Caco-2 (cell line): ENCODE results near the gene MRM2. TPM values are rescaled to one million over a fixed set of nuclear protein-coding genes. Genes with fewer than 3 reads are reported as not detected.

Source experiments
- BruUV-seq: library from RNA; stranded (reverse); fragments of 400-500 nt; replicated peaks from 2 replicates; lab custom pipeline; 2021; lab: Mats Ljungman, UMichigan
- CTCF ChIA-PET: fragments of 300-600 bp; sonication (Branson Sonifier 250); formaldehyde crosslinking; loops from one replicate; lab custom pipeline; 2022; ENCODE audit warnings: antibody characterized with exemption; lab: Charles Lee
- POLR2A ChIA-PET: fragments of 300-600 bp; sonication (Branson Sonifier 250); formaldehyde crosslinking; loops from one replicate; lab custom pipeline; 2022; ENCODE audit warnings: antibody characterized with exemption; lab: Charles Lee
- DNase-seq, 2 experiments: peaks; one replicate each; pipeline versions ENCODE4 v3.0.0 to v3.0.0-alpha.2; 2020 to 2022
- H3K27me3 ChIP-seq: replicated peaks from 2 replicates; pipeline ENCODE4 v1.6.0; 2011; ENCODE audit warnings: low read length; ENCODE audit not compliant: control insufficient read depth, insufficient read depth
- H3K36me3 ChIP-seq: 2 replicates; pipeline ENCODE4 v1.5.1; 2011; ENCODE audit warnings: low read length; ENCODE audit not compliant: control insufficient read depth, insufficient read depth
- H3K4me1 ChIP-seq: fragments of 250-450 bp; sonication (Bioruptor Pico); 2 replicates; pipeline ENCODE4 v1.5.1; 2020; ENCODE audit warnings: mild to moderate bottlenecking
- H3K4me3 ChIP-seq: 2 replicates; pipeline ENCODE4 v1.5.1; 2011; ENCODE audit warnings: low read depth, mild to moderate bottlenecking, control low read depth, low read length
- H3K9me3 ChIP-seq: fragments of 250-450 bp; sonication (Bioruptor Pico); 2 replicates; pipeline ENCODE4 v1.5.1; 2020; ENCODE audit warnings: mild to moderate bottlenecking, moderate library complexity
- H3K27ac Mint-ChIP-seq: one replicate; pipeline ENCODE4 v1.8.0; 2022; ENCODE audit warnings: mixed read lengths; ENCODE audit not compliant: unreplicated experiment
- H3K27me3 Mint-ChIP-seq: one replicate; pipeline ENCODE4 v1.8.0; 2022; ENCODE audit warnings: mixed read lengths; ENCODE audit not compliant: insufficient read depth, unreplicated experiment
- H3K36me3 Mint-ChIP-seq: one replicate; pipeline ENCODE4 v1.8.0; 2022; ENCODE audit warnings: mild to moderate bottlenecking, mixed read lengths; ENCODE audit not compliant: insufficient read depth, unreplicated experiment
- H3K4me1 Mint-ChIP-seq: one replicate; pipeline ENCODE4 v1.8.0; 2022; ENCODE audit warnings: low read depth, mixed read lengths; ENCODE audit not compliant: unreplicated experiment
- H3K4me3 Mint-ChIP-seq: one replicate; pipeline ENCODE4 v1.8.0; 2022; ENCODE audit warnings: mild to moderate bottlenecking, moderate library complexity, mixed read lengths; ENCODE audit not compliant: unreplicated experiment
- H3K9me3 Mint-ChIP-seq: one replicate; pipeline ENCODE4 v1.8.0; 2022; ENCODE audit warnings: mixed read lengths; ENCODE audit not compliant: unreplicated experiment
- intact Hi-C: fragments of 100-400 bp; cut with micrococcal nuclease; formaldehyde crosslinking; loops from one replicate; pipeline ENCODE4 v1.10.0; 2022; ENCODE audit not compliant: unreplicated experiment
- total RNA-seq: library from RNA; stranded (reverse); gene quantifications from 2 replicates; pipeline ENCODE4 v1.2.3, GENCODE V29; 2022
- TF ChIP-seq, protein P1 (sequence below), 2 experiments: fragments of 200-600 bp in 1 of 2; IDR thresholded peaks; 1 replicate in 1 of 2; 2 replicates in 1 of 2; pipeline versions ENCODE4 v1.5.1 to v1.8.0; 2011 to 2022; ENCODE audit warnings: antibody characterized with exemption in 1 of 2, control low read depth in 1 of 2, inconsistent platforms in 1 of 2, low read depth in 1 of 2, low read length in 1 of 2, mild to moderate bottlenecking in 1 of 2, moderate library complexity in 1 of 2; ENCODE audit not compliant: insufficient read depth in 1 of 2, severe bottlenecking in 1 of 2, unreplicated experiment in 1 of 2

MRM2 gene
- total RNA-seq, 1 experiment from 2014 or later: 48.8 TPM

DNA sequence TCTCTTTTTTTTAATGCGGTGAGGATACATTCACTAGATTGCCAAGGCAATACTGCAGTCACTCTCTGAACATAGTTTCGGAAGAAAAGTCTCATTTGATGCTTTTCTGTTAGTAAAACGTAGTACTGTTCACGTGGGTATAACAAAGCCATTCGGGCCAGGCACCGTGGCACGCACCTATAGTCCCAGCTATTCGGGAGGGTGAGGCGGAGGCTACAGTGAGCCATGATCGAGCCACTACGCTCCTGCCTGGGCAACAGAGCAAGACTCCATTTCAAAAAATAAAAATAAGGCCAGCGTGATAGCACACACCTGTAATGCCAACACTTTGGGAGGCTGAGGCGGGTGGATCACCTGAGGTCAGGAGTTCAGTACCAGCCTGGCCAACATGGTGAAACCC, 47.6 kb upstream of the MRM2 start:
- no peaks in the 10 kb centered on the region for H3K9me3 Mint-ChIP-seq
- H3K4me1 ChIP-seq: no peaks in the 10 kb centered on the region
- H3K36me3 Mint-ChIP-seq: peaks cover 14% of the 10 kb centered on the region
- no peak overlapping the region for H3K27ac Mint-ChIP-seq
- TF ChIP-seq, protein P1, sequence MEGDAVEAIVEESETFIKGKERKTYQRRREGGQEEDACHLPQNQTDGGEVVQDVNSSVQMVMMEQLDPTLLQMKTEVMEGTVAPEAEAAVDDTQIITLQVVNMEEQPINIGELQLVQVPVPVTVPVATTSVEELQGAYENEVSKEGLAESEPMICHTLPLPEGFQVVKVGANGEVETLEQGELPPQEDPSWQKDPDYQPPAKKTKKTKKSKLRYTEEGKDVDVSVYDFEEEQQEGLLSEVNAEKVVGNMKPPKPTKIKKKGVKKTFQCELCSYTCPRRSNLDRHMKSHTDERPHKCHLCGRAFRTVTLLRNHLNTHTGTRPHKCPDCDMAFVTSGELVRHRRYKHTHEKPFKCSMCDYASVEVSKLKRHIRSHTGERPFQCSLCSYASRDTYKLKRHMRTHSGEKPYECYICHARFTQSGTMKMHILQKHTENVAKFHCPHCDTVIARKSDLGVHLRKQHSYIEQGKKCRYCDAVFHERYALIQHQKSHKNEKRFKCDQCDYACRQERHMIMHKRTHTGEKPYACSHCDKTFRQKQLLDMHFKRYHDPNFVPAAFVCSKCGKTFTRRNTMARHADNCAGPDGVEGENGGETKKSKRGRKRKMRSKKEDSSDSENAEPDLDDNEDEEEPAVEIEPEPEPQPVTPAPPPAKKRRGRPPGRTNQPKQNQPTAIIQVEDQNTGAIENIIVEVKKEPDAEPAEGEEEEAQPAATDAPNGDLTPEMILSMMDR (IDR thresholded peaks at IDR 0.05; ENCODE audit: insufficient read depth in 1 of 2, low read depth in 1 of 2, low read length in 1 of 2, severe bottlenecking in 1 of 2, unreplicated experiment in 1 of 2): no peak
- H3K36me3 ChIP-seq: no peaks in the 10 kb centered on the region
- intact Hi-C loops: no loop called here
- no peak overlapping the region for H3K4me3 ChIP-seq
- H3K9me3 ChIP-seq: no peaks in the 10 kb centered on the region
- BruUV-seq: no TSS peak
- H3K27me3 Mint-ChIP-seq: no peaks in the 10 kb centered on the region
- POLR2A ChIA-PET: no interaction called here
- DNase-seq: no peak
- CTCF ChIA-PET: interaction anchor here (0.6 kb wide), 1 partner anchor 11 kb away, joined by 3 read pairs; no protein-coding TSS in a partner anchor
- no peaks in the 10 kb centered on the region for H3K27me3 ChIP-seq
- H3K4me1 Mint-ChIP-seq: no peaks in the 10 kb centered on the region
- no peak overlapping the region for H3K4me3 Mint-ChIP-seq

- H3K9me3 Mint-ChIP-seq: no peaks in the 10 kb centered on the region
Measured at GRCh38 chr7:2289111-2289586, 47.1 kb upstream of the MRM2 start.

DNA sequence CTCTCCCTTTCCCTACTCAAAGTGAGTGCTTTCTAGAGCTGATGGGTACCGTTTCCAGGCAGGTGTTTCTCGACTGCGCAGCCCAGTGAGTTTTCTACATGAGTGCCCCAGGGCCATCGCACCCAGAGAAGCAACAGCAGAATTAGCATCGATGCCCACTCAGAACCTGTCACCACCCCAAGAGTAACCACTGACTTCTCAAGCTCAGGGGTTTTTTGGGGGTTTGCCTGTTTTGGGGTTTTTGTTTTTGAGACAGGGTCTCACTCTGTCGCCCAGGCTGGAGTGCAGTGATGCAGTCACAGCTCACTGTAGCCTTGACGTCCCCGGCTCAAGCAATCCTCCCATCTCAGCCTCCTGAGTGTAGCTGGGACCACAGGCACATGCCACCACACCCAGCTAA, 46.5 kb upstream of the MRM2 start:
- POLR2A ChIA-PET: no interaction called here
- Histone ChIP-seq H3K4me1 (peaks cover 6% of the 10 kb centered on the region; the same call in 1 of the 2 replicates), H3K27me3 (no peaks in the 10 kb centered on the region), H3K4me3 (no peak overlapping the region), H3K9me3 (no peaks in the 10 kb centered on the region), H3K36me3 (no peaks in the 10 kb centered on the region)
- DNase-seq: no peak
- TF ChIP-seq, protein P1 (IDR thresholded peaks at IDR 0.05; ENCODE audit: insufficient read depth in 1 of 2, low read depth in 1 of 2, low read length in 1 of 2, severe bottlenecking in 1 of 2, unreplicated experiment in 1 of 2): no peak
- no peaks in the 10 kb centered on the region for H3K27me3 Mint-ChIP-seq
- CTCF ChIA-PET: no interaction called here
- intact Hi-C loops: no loop called here
- no peak overlapping the region for H3K4me3 Mint-ChIP-seq
- BruUV-seq: no TSS peak
- H3K27ac Mint-ChIP-seq: no peak overlapping the region
- H3K9me3 Mint-ChIP-seq: no peaks in the 10 kb centered on the region
- peaks cover 14% of the 10 kb centered on the region for H3K36me3 Mint-ChIP-seq
- no peaks in the 10 kb centered on the region for H3K4me1 Mint-ChIP-seq

More at GRCh38 chr7:2289111-2289586, 47.1 kb upstream of the MRM2 start:
- no peak overlapping the region for H3K4me3 Mint-ChIP-seq
- no peaks in the 10 kb centered on the region for H3K36me3 ChIP-seq
- H3K36me3 Mint-ChIP-seq: peaks cover 14% of the 10 kb centered on the region
- H3K27me3 ChIP-seq: no peaks in the 10 kb centered on the region
- DNase-seq: no peak
- H3K9me3 ChIP-seq: no peaks in the 10 kb centered on the region
- H3K27ac Mint-ChIP-seq: no peak overlapping the region
- intact Hi-C loops: no loop called here
- TF ChIP-seq, protein P1 (IDR thresholded peaks at IDR 0.05; ENCODE audit: insufficient read depth in 1 of 2, low read depth in 1 of 2, low read length in 1 of 2, severe bottlenecking in 1 of 2, unreplicated experiment in 1 of 2): no peak
- no TSS peak for BruUV-seq
- no peak overlapping the region for H3K4me3 ChIP-seq
- H3K27me3 Mint-ChIP-seq: no peaks in the 10 kb centered on the region
- H3K4me1 ChIP-seq: no peaks in the 10 kb centered on the region; the same call in 1 of the 2 replicates
- ChIA-PET CTCF (interaction anchor here (0.6 kb wide), 1 partner anchor 11 kb away, joined by 3 read pairs; no protein-coding TSS in a partner anchor), POLR2A (no interaction called here)
- H3K4me1 Mint-ChIP-seq: no peaks in the 10 kb centered on the region
